ENCODE results near the gene ACBD6.

GRCh38 chr1:180515857-180516388 is 13.5 kb upstream of the ACBD6 start:
- no peak for TF ChIP-seq BMI1 (IDR thresholded peaks at IDR 0.05; ENCODE audit: borderline replicate concordance)
- TF ChIP-seq CTCF (IDR thresholded peaks at IDR 0.05 in 2 of 3, conservative IDR thresholded peaks at IDR 0.05 in 1 of 3; ENCODE audit: control insufficient read depth in 2 of 3, extremely low read depth in 1 of 3, insufficient read depth in 1 of 3, low read depth in 3 of 3, low read length in 3 of 3) = peak; percentile 72 to 88 (median 76)
- no peak for TF ChIP-seq ATF7 (IDR thresholded peaks at IDR 0.05; ENCODE audit: low read depth)
- TF ChIP-seq REST (IDR thresholded peaks at IDR 0.05; ENCODE audit: low read depth, low read length) = no peak
- no peak for TF ChIP-seq MXI1 (IDR thresholded peaks at IDR 0.05; ENCODE audit: low read depth, low read length)
- TF ChIP-seq GABPA (IDR thresholded peaks at IDR 0.05; ENCODE audit: low read depth) = no peak
- TF ChIP-seq NFIC (IDR thresholded peaks at IDR 0.05; ENCODE audit: low read depth, low read length) = no peak
- no peak for TF ChIP-seq SP1 (IDR thresholded peaks at IDR 0.05; ENCODE audit: low read depth, low read length)
- TF ChIP-seq TCF7 (IDR thresholded peaks at IDR 0.05; ENCODE audit: borderline replicate concordance) = no peak
- no peak for TF ChIP-seq NFYB (IDR thresholded peaks at IDR 0.05; ENCODE audit: insufficient read depth, low read depth, low read length)
- TF ChIP-seq PRDM15 (CRISPR knock-in tag; IDR thresholded peaks at IDR 0.05) = no peak

All from GM12878 (cell line).